H1 (cell line): Measurements from ENCODE around the gene NAV2. TPM values are rescaled to one million over a fixed set of nuclear protein-coding genes. Genes with fewer than 3 reads are reported as not detected.

Experiments
- CTBP2 ChIP-seq: IDR thresholded peaks from 2 replicates; pipeline ENCODE4 v1.7.0; 2011; ENCODE audit warnings: borderline replicate concordance, mild to moderate bottlenecking, moderate library complexity, mixed read lengths, low read length; ENCODE audit not compliant: insufficient read depth, insufficient read length
- EZH2 ChIP-seq: fragments of 200-600 bp; sonication (generic); IDR thresholded peaks from 2 replicates; pipeline ENCODE4 v1.7.1; 2012; ENCODE audit warnings: low read depth, mild to moderate bottlenecking, moderate library complexity, low read length, inconsistent platforms; ENCODE audit not compliant: severe bottlenecking
- HDAC2 ChIP-seq, 2 experiments: fragments of 300-600 bp in 1 of 2; sonication (generic) in 1 of 2; IDR thresholded peaks; 2 replicates each; pipeline ENCODE4 v1.6.1; 2011 to 2012; ENCODE audit warnings: low read depth in 2 of 2, low read length in 2 of 2, mild to moderate bottlenecking in 2 of 2, moderate library complexity in 2 of 2, borderline replicate concordance in 1 of 2, inconsistent platforms in 1 of 2
- NRF1 ChIP-seq: IDR thresholded peaks from 2 replicates; pipeline ENCODE4 v1.6.1; 2011; ENCODE audit warnings: mild to moderate bottlenecking, low read depth, low read length, improper control_type of control experiment
- SP2 ChIP-seq: IDR thresholded peaks from 2 replicates; pipeline ENCODE4 v1.6.1; 2012; ENCODE audit warnings: mild to moderate bottlenecking, low read length, inconsistent platforms
- TAF1 ChIP-seq: IDR thresholded peaks from 2 replicates; pipeline ENCODE4 v1.6.1; 2011; ENCODE audit warnings: mild to moderate bottlenecking, low read depth, low read length
- polyA plus RNA-seq, 7 experiments: library from polyadenylated mRNA; depleted of rRNA in 3 of 7; stranded (reverse) in 5 of 7; unstranded in 2 of 7; fragments of >200 nt in 5 of 7; fragments of 200-250 nt in 2 of 7; gene quantifications; 1 replicate in 5 of 7; 2 replicates in 1 of 7; 4 replicates in 1 of 7; pipeline versions ENCODE4 v1.2.1 to v1.2.3, GENCODE V29; 2011 to 2013; ENCODE audit warnings: missing spikeins in 2 of 7, mixed read lengths in 2 of 7
- total RNA-seq: library from RNA; stranded (reverse); fragmentation: NEBNext Ultra II Directional; extraction: Animal tissue kit (Norgen Biotek cat#: 25700); gene quantifications from 2 replicates; pipeline ENCODE4 v1.2.1, GENCODE V29; 2021
- TF ChIP-seq, protein P1 (sequence below): IDR thresholded peaks from 2 replicates; pipeline ENCODE4 v1.6.1; 2012; ENCODE audit warnings: inconsistent platforms

NAV2 gene
- total and polyA plus RNA-seq, 2 of the 8 experiments (the other 6 are each of a cell fraction or from before 2014, with no cell fraction given): 35.6 to 73.6 TPM

DNA sequence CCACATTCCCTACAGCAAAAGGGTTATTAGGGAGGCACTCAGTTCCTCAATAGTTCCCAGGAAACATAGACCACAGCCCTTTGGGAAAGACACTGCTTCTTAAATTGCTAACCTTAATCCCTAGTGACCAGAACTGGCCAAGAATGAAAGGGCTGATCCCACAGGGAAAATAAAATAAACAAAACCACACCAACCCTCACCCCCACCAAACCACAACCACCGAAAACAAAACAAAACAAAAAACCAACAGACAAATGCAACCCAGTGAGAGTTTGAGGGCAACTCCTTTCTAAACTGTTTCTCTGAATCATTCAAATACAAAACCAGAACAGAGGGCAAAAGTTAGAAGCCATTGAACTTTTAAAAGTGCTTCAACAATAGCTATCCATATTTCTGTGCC, 57.2 kb downstream of the NAV2 start (continued):
- TF ChIP-seq NRF1: no peak
- TF ChIP-seq EZH2: no peak
- no peak for TF ChIP-seq TAF1
- TF ChIP-seq, protein P1, sequence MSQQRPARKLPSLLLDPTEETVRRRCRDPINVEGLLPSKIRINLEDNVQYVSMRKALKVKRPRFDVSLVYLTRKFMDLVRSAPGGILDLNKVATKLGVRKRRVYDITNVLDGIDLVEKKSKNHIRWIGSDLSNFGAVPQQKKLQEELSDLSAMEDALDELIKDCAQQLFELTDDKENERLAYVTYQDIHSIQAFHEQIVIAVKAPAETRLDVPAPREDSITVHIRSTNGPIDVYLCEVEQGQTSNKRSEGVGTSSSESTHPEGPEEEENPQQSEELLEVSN: no peak
- TF ChIP-seq SP2: no peak
- no peak for TF ChIP-seq CTBP2
- no peak for TF ChIP-seq HDAC2 (IDR thresholded peaks at IDR 0.05; ENCODE audit: borderline replicate concordance in 1 of 2, low read depth in 2 of 2, low read length in 2 of 2)
